Uterus (tissue), 2 donors: ENCODE data around the gene OR2T35.
"Not testable (repeated sequence)": the region's sequence is repeated elsewhere in the genome, so short reads cannot be mapped to it uniquely, and the experiment has no call there.

Experiments used
- CTCF ChIP-seq, 4 experiments: fragments of 200-600 bp in 2 of 4; fragments of 450-650 bp in 2 of 4; sonication (generic) in 2 of 4; IDR thresholded peaks; one replicate each; pipeline ENCODE4 v1.5.1; 2016 to 2019; ENCODE audit warnings: antibody characterized with exemption in 4 of 4, mild to moderate bottlenecking in 2 of 4, moderate library complexity in 1 of 4
- POLR2A ChIP-seq, 2 donors: fragments of 450-650 bp; IDR thresholded peaks; one replicate each; pipeline ENCODE4 v1.6.1; 2016; ENCODE audit warnings: antibody characterized with exemption in 2 of 2, mild to moderate bottlenecking in 1 of 2, moderate library complexity in 1 of 2

GRCh38 chr1:248639652-248640051, 5.4 kb downstream of the OR2T35 start:
- TF ChIP-seq CTCF, POLR2A (IDR thresholded peaks at IDR 0.05): not testable (repeated sequence)
